Testis (tissue), 2 donors: ENCODE results near the gene ZNF740.

Experiments
- CTCF ChIP-seq, 3 experiments: fragments of 450-650 bp in 2 of 3; fragments of 200-600 bp in 1 of 3; sonication (generic) in 1 of 3; IDR thresholded peaks; one replicate each; pipeline ENCODE4 v1.5.1; 2016 to 2019; ENCODE audit warnings: antibody characterized with exemption in 3 of 3, mild to moderate bottlenecking in 2 of 3, moderate library complexity in 1 of 3
- POLR2A ChIP-seq: fragments of 450-650 bp; IDR thresholded peaks from one replicate; pipeline ENCODE4 v1.6.1; 2017; ENCODE audit warnings: antibody characterized with exemption, mild to moderate bottlenecking, moderate library complexity

GRCh38 chr12:53201639-53202038, 21.1 kb downstream of the ZNF740 start:
- no peak for TF ChIP-seq CTCF (IDR thresholded peaks at IDR 0.05)
- no peak for TF ChIP-seq POLR2A
